PC-3 (cell line): ENCODE data around the gene ARHGEF26. TPM values are rescaled to one million over a fixed set of nuclear protein-coding genes. Genes with fewer than 3 reads are reported as not detected.

Source experiments
- ATAC-seq: fragments of 200-7000 bp; cut with Tn5 transposase; 2 replicates; pipeline ENCODE4 v1.9.1; 2020; ENCODE audit warnings: mild to moderate bottlenecking, moderate library complexity
- BruUV-seq: library from RNA; stranded (reverse); fragments of 400-500 nt; replicated peaks from 2 replicates; lab custom pipeline; 2021; lab: Mats Ljungman, UMichigan
- CTCF ChIA-PET: fragments of 300-600 bp; sonication (Branson Sonifier 250); formaldehyde crosslinking; loops from one replicate; lab custom pipeline; 2022; ENCODE audit warnings: antibody characterized with exemption; lab: Charles Lee
- POLR2A ChIA-PET: fragments of 300-600 bp; sonication (Branson Sonifier 250); formaldehyde crosslinking; loops from one replicate; lab custom pipeline; 2022; ENCODE audit warnings: antibody characterized with exemption; ENCODE audit not compliant: unreplicated experiment; lab: Charles Lee
- DNase-seq: peaks from one replicate; pipeline ENCODE4 v3.0.0-alpha.2; 2015
- H2AFZ ChIP-seq: fragments of 300-600 bp; sonication (generic); 2 replicates; pipeline ENCODE4 v1.6.0; 2016; ENCODE audit warnings: antibody characterized with exemption, low read length
- H3F3A ChIP-seq: fragments of 300-600 bp; sonication (generic); one replicate; pipeline ENCODE4 v1.6.0; 2017; ENCODE audit warnings: antibody characterized with exemption, low read length, control low read depth, mild to moderate bottlenecking; ENCODE audit not compliant: unreplicated experiment
- H3K27ac ChIP-seq: fragments of 300-600 bp; sonication (generic); 2 replicates; pipeline ENCODE4 v1.5.1; 2016; ENCODE audit warnings: mild to moderate bottlenecking, low read length
- H3K27me3 ChIP-seq: fragments of 300-600 bp; sonication (generic); 2 replicates; pipeline ENCODE4 v1.6.1; 2016; ENCODE audit warnings: low read length, mixed read lengths
- H3K36me3 ChIP-seq: fragments of 300-600 bp; sonication (generic); 2 replicates; pipeline ENCODE4 v1.6.1; 2016; ENCODE audit warnings: low read depth, mixed run types, low read length, mixed read lengths
- H3K4me1 ChIP-seq: fragments of 300-600 bp; sonication (generic); 2 replicates; pipeline ENCODE4 v1.5.1; 2016; ENCODE audit warnings: low read length; ENCODE audit not compliant: insufficient read depth
- H3K4me2 ChIP-seq: fragments of 300-600 bp; sonication (generic); 2 replicates; pipeline ENCODE4 v1.6.0; 2016; ENCODE audit warnings: low read length
- H3K4me3 ChIP-seq: fragments of 300-600 bp; sonication (generic); 2 replicates; pipeline ENCODE4 v1.5.1; 2016; ENCODE audit warnings: mild to moderate bottlenecking, low read length, mixed read lengths
- H3K79me2 ChIP-seq: fragments of 300-600 bp; sonication (generic); 2 replicates; pipeline ENCODE4 v1.6.1; 2017; ENCODE audit warnings: low read length, mixed read lengths
- H3K9ac ChIP-seq: fragments of 300-600 bp; sonication (generic); 2 replicates; pipeline ENCODE4 v1.6.0; 2016; ENCODE audit warnings: mild to moderate bottlenecking, low read length
- H3K9me2 ChIP-seq: fragments of 300-600 bp; sonication (generic); replicated peaks from 2 replicates; pipeline ENCODE4 v1.6.1; 2016; ENCODE audit warnings: mixed run types, low read length, mixed read lengths
- H3K9me3 ChIP-seq: fragments of 300-600 bp; sonication (generic); 2 replicates; pipeline ENCODE4 v1.6.1; 2016; ENCODE audit warnings: low read length, mixed read lengths
- H4K20me1 ChIP-seq: fragments of 300-600 bp; sonication (generic); 2 replicates; pipeline ENCODE4 v1.6.1; 2016; ENCODE audit warnings: low read length, mixed read lengths
- EZH2 ChIP-seq: fragments of 300-600 bp; sonication (generic); IDR thresholded peaks from one replicate; pipeline ENCODE4 v1.6.1; 2017; ENCODE audit warnings: antibody characterized with exemption, mild to moderate bottlenecking, low read length; ENCODE audit not compliant: unreplicated experiment
- EZH2phosphoT487 ChIP-seq: fragments of 300-600 bp; sonication (generic); IDR thresholded peaks from 2 replicates; pipeline ENCODE4 v1.6.1; 2018; ENCODE audit warnings: mild to moderate bottlenecking, antibody characterized with exemption, low read length, borderline replicate concordance
- intact Hi-C: fragments of 100-400 bp; cut with micrococcal nuclease; formaldehyde crosslinking; loops from 2 replicates; pipeline ENCODE4 v1.9.0; 2023
- total RNA-seq: library from RNA; depleted of rRNA; stranded (reverse); fragments of >200 nt; gene quantifications from 2 replicates; pipeline ENCODE4 v1.2.3, GENCODE V29; 2014
- TF ChIP-seq, protein P1 (sequence below): fragments of 300-600 bp; sonication (generic); conservative IDR thresholded peaks from 2 replicates; pipeline ENCODE4 v1.5.1; 2017; ENCODE audit warnings: antibody characterized with exemption, low read depth, mild to moderate bottlenecking, low read length

Gene ARHGEF26
- total RNA-seq, 1 experiment from 2014 or later: 5.0 TPM

DNA sequence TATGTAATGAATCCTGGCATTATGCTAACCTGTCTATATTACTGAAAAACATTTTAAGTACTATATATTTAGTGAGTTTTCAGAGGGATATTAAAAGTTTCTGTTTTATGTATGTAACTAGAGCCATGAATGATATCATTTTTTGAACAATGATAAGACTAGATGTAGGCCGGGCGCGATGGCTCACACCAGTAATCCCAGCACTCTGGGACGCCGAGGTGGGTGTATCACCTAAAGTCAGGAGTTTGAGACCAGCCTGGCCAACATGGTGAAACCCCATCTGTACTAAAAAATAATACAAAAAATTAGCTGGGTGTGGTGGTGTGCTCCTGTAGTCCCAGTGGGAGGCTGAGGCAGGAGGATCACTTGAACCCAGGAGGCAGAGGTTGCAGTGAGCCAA is 169.0 kb downstream of the ARHGEF26 start:
- Histone ChIP-seq H3K9ac (no peak overlapping the region), H3K4me3 (no peak overlapping the region), H3K27ac (no peak overlapping the region), H3K36me3 (peaks cover 62% of the 10 kb centered on the region), H2AFZ (no peak overlapping the region), H3K9me3 (no peaks in the 10 kb centered on the region), H3K79me2 (no peaks in the 10 kb centered on the region), H3K4me2 (no peak overlapping the region), H3K27me3 (no peaks in the 10 kb centered on the region), H3F3A (no peaks in the 10 kb centered on the region), H3K4me1 (no peaks in the 10 kb centered on the region), H3K9me2 (no peaks in the 10 kb centered on the region), H4K20me1 (no peaks in the 10 kb centered on the region)
- ChIA-PET POLR2A (no interaction called here), CTCF (no interaction called here)
- DNase-seq: no peak
- intact Hi-C loops: no loop called here
- TF ChIP-seq EZH2 (no peak), EZH2phosphoT487 (no peak)
- TF ChIP-seq, protein P1, sequence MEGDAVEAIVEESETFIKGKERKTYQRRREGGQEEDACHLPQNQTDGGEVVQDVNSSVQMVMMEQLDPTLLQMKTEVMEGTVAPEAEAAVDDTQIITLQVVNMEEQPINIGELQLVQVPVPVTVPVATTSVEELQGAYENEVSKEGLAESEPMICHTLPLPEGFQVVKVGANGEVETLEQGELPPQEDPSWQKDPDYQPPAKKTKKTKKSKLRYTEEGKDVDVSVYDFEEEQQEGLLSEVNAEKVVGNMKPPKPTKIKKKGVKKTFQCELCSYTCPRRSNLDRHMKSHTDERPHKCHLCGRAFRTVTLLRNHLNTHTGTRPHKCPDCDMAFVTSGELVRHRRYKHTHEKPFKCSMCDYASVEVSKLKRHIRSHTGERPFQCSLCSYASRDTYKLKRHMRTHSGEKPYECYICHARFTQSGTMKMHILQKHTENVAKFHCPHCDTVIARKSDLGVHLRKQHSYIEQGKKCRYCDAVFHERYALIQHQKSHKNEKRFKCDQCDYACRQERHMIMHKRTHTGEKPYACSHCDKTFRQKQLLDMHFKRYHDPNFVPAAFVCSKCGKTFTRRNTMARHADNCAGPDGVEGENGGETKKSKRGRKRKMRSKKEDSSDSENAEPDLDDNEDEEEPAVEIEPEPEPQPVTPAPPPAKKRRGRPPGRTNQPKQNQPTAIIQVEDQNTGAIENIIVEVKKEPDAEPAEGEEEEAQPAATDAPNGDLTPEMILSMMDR: no peak
- ATAC-seq: no peak
- no TSS peak for BruUV-seq

DNA sequence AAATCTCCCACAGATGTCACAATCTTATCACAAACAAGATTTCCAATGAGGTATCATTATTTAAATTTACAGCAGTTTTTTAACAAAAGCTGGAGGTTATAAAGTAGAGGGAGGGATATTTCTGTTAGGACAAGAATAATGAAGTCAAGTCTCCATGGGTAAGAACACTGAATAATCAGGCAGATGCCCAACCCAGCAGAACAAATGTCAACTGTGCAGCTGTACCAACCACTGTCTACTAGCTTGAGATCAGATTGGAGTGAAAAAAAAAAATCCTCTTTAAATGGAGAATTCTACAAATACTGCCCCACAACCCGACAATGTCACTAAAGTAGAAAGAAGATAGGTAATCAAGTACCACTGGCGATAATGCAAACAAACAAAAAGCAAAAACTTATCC is 172.8 kb downstream of the ARHGEF26 start:
- ChIA-PET POLR2A (no interaction called here), CTCF (no interaction called here)
- Histone ChIP-seq H3K4me1 (no peaks in the 10 kb centered on the region), H3K9me3 (no peaks in the 10 kb centered on the region), H3F3A (no peaks in the 10 kb centered on the region), H3K27ac (no peak overlapping the region), H3K36me3 (peaks cover 63% of the 10 kb centered on the region), H4K20me1 (no peaks in the 10 kb centered on the region), H3K79me2 (no peaks in the 10 kb centered on the region), H3K4me2 (no peak overlapping the region), H3K9ac (no peak overlapping the region), H3K27me3 (no peaks in the 10 kb centered on the region), H3K9me2 (no peaks in the 10 kb centered on the region), H3K4me3 (no peak overlapping the region), H2AFZ (no peak overlapping the region)
- TF ChIP-seq EZH2: no peak
- TF ChIP-seq, protein P1: no peak
- no peak for TF ChIP-seq EZH2phosphoT487
- no TSS peak for BruUV-seq
- intact Hi-C loops: no loop called here
- ATAC-seq (no peak), DNase-seq (no peak)

DNA sequence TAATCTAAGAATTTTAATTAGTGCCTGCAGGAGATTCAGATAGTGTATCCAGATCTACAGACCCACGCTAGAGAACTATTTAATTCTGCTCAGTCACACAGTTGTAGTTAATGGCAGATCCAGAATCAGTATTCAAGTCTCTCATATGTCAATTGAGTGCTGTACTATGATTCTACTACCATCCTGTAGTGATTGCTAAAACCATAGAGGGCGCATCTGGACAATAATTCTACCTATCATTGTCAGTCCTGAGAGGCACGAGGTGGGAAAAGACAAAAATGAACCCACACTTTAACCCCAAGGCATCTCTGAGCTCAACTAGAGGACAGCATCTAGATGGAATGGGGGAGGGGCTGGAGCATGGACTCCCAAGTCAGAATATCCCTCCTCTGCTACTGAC is 180.4 kb downstream of the ARHGEF26 start:
- peak; percentile 33; the same call in 1 of the 2 replicates for ATAC-seq
- no peaks in the 10 kb centered on the region for H3K9me3 ChIP-seq
- H3K27me3 ChIP-seq: no peaks in the 10 kb centered on the region
- POLR2A ChIA-PET: no interaction called here
- BruUV-seq: no TSS peak
- no peaks in the 10 kb centered on the region for H3K9me2 ChIP-seq
- CTCF ChIA-PET: no interaction called here
- intact Hi-C loops: no loop called here
- DNase-seq: no peak
- no peaks in the 10 kb centered on the region for H4K20me1 ChIP-seq
- no peak overlapping the region for H3K4me2 ChIP-seq
- H3K36me3 ChIP-seq: peaks cover 80% of the 10 kb centered on the region
- H3K4me1 ChIP-seq: no peaks in the 10 kb centered on the region
- no peak overlapping the region for H3K9ac ChIP-seq
- H3F3A ChIP-seq: no peaks in the 10 kb centered on the region
- TF ChIP-seq EZH2phosphoT487 (no peak), EZH2 (no peak)
- TF ChIP-seq, protein P1: peak; percentile 36; the same call in 1 of the 2 replicates
- no peaks in the 10 kb centered on the region for H3K79me2 ChIP-seq
- H3K27ac ChIP-seq: no peak overlapping the region
- H3K4me3 ChIP-seq: no peak overlapping the region
- H2AFZ ChIP-seq: no peak overlapping the region
